Hypothalamus (tissue), 51 donors: ENCODE results near the gene EXOSC10.
A peak's percentile ranks its signal among the peaks of the same experiment; 100 is the strongest.

Experiments used
- DNase-seq, 51 donors: peaks; one replicate each; lab custom pipeline; 2025; lab: John Stamatoyannopoulos, UW

EXOSC10 gene

DNA sequence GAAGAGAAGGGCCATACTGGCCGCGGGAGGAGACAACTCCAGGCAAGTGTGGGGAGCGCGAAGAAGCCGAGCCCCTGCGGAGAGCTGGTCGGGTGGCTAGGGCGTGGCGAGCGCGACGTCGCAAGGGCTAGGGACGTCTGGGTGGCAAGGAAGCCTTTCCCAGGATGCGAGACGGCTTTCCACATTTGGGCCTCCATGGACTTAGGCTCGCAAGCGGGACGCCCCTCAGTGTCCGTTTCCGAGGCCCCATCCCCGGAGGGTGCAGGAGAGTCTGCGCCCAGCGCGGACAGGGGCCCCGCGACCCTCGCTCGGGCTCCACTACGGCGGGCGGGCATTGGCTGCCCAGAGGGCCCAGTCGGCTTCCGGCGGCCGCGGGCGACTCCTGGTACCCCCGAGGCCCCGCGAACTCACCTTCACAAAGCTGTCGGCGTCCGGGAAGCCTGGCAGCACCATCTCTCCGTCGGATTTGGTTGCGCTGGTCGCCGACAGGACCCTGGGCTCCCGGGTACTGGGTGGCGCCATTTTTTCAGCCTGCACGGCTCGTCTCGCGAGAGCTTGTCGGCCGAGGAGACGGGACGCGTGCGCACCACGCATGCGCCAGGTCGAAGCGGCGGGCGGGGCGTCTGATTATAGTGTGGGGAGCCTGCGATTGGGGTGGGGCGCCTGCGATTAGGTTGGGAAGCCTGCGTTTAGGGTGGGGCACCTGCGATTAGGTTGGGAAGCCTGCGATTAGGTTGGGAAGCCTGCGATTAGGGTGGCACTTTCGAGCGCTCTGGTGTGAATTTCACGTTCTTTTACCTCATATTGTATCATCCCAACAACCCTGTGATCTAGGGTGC lies at the start of gene EXOSC10:
Gene EXOSC10 (minus strand): TSS at position 560 of the 839 bp plus-strand sequence. CDS start 38 bp downstream, at position 522.
- DNase-seq: peak; percentile 46 to 94 (median 84)

GRCh38 chr1:11147197-11147770 lies 47.6 kb upstream of the EXOSC10 start:
- no peak for DNase-seq

GRCh38 chr1:11145741-11146140 lies 46.1 kb upstream of the EXOSC10 start:
- DNase-seq: no peak

- no peak for DNase-seq
Observed at GRCh38 chr1:11144570-11145256, 45.0 kb upstream of the EXOSC10 start.

DNA sequence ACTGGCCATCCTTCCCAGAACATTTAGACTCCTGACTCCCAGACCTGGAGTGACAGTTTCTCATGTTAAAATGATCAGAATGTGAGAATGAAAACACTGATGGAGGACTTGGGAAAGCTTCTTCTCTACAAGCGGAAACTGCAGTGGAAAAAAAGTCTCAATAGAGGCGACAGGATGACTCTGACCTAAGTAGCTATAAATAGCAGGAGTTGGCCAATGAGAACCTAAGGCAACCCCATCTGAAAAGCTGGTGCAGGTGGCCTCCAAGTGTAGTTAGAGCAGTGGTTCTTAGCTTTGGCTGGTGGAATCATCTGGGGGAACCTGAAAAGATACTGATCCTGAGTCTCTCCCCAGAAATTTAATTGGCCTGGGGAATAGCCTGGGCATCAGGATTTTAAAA lies 44.2 kb upstream of the EXOSC10 start:
- DNase-seq: no peak

GRCh38 chr1:11143401-11143800 lies 43.7 kb upstream of the EXOSC10 start:
- no peak for DNase-seq

DNA sequence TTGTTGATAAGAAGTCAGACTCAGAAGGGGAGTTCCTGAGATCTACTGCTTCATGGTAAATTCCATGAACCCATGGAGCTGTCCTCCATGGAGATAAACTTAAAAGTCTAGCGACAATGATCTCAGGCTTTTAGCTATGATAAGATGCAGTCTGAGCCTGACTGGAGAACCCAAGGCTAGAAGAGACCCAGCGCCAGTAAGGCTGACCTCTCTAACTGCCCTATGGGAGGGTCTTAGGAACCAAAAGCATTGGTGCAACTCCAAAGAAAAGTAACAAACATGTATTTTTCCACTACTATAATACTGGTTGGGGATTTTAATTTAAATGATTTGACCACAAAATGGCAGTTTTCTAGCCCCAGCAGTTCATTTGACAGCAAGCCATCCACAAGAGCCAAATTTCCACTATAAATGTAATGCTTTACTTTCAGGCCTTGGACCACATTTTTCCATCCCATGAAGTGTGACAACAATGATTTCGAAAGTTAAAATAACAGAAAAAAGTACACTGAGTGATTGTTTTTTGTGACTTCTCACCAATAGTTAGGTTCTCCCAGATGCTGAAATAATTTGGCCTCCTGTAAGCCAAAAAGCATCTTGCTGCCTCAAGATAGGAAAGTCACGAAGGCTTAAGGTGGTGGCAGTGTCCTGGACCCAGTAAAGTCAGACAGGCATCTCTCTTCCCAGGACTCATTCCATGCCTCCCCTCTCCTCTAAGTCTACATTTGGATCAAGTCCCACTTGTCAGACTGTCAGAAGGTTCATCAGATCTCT lies 43.1 kb upstream of the EXOSC10 start:
- DNase-seq: no peak

DNA sequence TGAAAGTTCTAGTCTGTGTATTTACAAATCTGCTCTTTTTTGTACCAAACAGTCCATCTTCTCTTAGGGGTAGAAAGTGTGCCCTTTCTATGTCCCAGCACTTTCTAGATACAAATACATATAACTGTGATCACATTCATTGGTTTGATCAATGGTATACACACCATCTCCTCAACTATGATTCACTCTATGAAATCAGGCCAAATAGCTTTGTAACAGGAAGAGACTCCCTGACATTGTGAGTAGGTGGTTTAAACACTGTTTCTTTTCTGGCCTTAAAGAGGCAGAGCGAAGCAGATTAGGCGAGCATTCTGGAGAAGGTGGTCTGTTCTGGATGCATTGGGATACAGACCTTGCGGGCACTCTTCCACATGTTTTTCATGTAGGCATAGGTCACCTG lies 39.3 kb upstream of the EXOSC10 start:
- DNase-seq: no peak

- no peak for DNase-seq
Observed at GRCh38 chr1:11138029-11138428, 38.4 kb upstream of the EXOSC10 start.

DNA sequence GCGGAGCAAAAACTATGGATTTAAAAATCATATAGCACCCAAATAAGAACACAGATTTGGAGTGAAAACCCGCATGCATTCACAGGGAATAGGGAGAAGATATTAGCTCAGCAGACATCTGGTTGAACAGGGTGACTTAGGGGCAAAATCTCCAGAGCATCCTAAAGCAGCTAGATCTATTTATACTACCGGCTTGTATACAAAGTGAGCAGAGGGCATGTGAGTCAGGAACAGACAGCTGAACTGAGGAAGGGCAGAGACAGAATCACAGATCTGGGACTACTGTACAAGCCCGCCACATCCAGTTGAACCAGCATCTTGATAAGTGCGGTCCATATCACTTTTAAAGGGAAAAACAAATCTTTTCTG lies 35.2 kb upstream of the EXOSC10 start:
- DNase-seq: no peak

GRCh38 chr1:11134251-11134897 lies 34.7 kb upstream of the EXOSC10 start:
- DNase-seq: peak in 5 of 51 donors; percentile 4 to 35 (median 10)

- DNase-seq: no peak
Observed at GRCh38 chr1:11132563-11133293, 33.1 kb upstream of the EXOSC10 start.

DNA sequence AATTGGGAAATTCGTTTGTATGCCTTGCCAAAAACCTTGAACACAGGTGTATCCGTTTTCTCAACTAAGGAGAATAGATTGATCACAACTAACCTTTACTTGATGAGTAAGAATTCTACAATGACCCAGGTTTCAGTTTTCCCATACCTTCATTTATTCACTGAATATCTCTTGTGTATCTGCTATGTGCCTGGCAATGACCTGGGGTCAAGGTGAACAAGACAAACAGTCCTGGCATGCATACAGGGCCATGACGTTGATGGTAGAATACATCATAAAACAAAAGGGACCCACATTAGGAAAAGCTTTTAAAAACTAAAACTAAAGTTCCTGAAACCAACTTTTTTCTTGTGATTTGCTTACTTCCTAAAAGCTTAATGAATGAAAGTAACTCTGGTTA lies 32.1 kb upstream of the EXOSC10 start:
- DNase-seq: no peak

- DNase-seq: no peak
Observed at GRCh38 chr1:11130406-11130805, 30.7 kb upstream of the EXOSC10 start.

DNA sequence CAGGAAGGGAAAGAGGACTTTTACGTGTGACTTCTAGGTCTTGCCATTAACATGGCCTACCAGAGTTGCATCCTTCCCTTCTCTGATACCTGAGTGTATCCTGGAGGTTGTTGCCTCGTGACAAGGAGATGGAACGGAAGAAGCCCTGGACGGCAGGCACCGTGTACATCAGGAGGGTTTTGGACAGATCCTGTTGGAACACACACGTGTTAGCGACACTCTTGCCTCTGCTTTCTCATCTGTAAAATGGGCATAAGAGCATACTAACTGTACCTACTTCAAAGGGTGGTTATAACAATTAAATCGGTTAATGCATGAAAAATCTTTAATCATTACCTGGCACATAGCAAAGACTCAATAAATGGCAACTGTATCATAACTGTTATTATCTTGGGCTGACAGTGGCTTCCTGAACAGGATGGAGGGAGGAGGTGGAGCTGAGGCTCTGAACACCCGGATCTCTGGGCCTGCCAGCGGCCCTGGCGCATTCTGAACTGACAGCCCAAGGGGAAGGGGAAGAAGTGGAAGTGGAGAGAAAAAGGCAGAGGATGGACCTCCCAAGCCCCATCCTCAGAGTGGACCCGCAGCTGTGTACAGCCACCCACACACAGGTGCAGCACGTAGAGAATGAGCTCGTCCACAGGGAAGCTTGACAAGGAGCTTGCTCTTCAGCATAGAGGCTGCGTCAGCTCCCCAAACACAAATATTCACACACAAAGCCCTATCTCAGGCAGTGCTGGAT lies 30.2 kb upstream of the EXOSC10 start:
- no peak for DNase-seq

DNA sequence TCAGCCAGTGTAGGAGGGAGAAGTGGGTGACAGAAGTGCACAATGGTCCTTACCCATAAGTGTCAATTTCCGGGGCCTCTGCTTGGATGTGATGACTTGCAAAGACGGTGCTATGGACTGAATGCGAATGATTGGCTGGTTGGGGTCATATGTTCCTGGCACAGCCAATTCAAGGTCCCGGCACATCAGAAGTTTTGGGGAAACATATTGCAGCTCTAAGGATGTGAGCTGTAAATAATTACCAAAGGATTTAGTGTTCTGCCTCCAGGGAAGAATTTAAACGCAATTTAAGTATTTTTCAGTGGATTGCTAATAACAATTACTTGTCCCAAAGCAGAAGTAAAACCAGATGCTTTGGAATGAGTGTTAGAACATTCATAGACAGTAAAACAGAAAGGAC lies 26.9 kb upstream of the EXOSC10 start:
- no peak for DNase-seq

GRCh38 chr1:11125931-11126330 lies 26.3 kb upstream of the EXOSC10 start:
- no peak for DNase-seq

DNA sequence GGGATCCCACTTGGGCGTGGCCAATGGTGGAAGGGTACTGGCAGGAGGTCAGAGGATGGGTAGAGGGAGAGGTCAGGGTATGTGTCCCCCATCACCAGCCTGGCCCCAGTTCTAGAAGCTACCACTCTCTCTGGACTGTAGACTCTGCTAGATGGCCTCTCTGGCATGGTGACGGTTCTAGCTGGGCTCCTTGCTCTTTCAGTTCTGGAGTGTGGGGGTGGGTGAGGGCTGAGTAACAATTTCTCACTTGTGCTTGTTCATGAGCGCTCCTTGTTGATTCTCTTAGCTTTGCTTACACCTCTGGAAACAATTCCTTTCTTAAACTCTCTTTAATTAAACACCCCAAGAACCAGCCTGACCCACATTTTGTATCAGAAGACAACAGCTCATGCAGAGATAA lies 25.3 kb upstream of the EXOSC10 start:
- peak in 1 of 51 donors; percentile 18 for DNase-seq

- DNase-seq: no peak
Observed at GRCh38 chr1:11116318-11116717, 16.6 kb upstream of the EXOSC10 start.
